RWPE2 (cell line): ENCODE measurements around the gene PTPRQ.

Experiments used
- ATAC-seq: fragments of 200-7000 bp; cut with Tn5 transposase; 3 replicates; pipeline ENCODE4 v1.9.1; 2021; ENCODE audit warnings: low read depth
- DNase-seq: peaks from one replicate; pipeline ENCODE4 v3.0.0-alpha.2; 2020; ENCODE audit warnings: low spot score
- H3K27ac ChIP-seq: fragments of 450-650 bp; 2 replicates; pipeline ENCODE4 v1.5.1; 2017; ENCODE audit warnings: mild to moderate bottlenecking; ENCODE audit not compliant: poor library complexity, severe bottlenecking
- H3K27me3 ChIP-seq: fragments of 250-450 bp; sonication (Bioruptor Pico); 2 replicates; pipeline ENCODE4 v1.5.1; 2021; ENCODE audit warnings: mild to moderate bottlenecking, moderate library complexity; ENCODE audit not compliant: insufficient read depth, poor library complexity, severe bottlenecking
- H3K36me3 ChIP-seq: fragments of 250-450 bp; sonication (Bioruptor Pico); 2 replicates; pipeline ENCODE4 v1.5.1; 2020; ENCODE audit warnings: low read depth, mild to moderate bottlenecking, moderate library complexity
- H3K4me1 ChIP-seq: fragments of 250-450 bp; sonication (Bioruptor Pico); 2 replicates; pipeline ENCODE4 v1.5.1; 2021; ENCODE audit warnings: mild to moderate bottlenecking, moderate library complexity; ENCODE audit not compliant: insufficient read depth, poor library complexity, severe bottlenecking
- H3K4me3 ChIP-seq: fragments of 250-450 bp; sonication (Bioruptor Pico); 2 replicates; pipeline ENCODE4 v1.5.1; 2021; ENCODE audit warnings: mild to moderate bottlenecking, moderate library complexity; ENCODE audit not compliant: severe bottlenecking
- H3K9me3 ChIP-seq: fragments of 250-450 bp; sonication (Bioruptor Pico); 2 replicates; pipeline ENCODE4 v1.5.1; 2021; ENCODE audit warnings: mild to moderate bottlenecking, moderate library complexity; ENCODE audit not compliant: severe bottlenecking
- CTCF ChIP-seq: fragments of 450-650 bp; IDR thresholded peaks from one replicate; pipeline ENCODE4 v1.5.1; 2017; ENCODE audit warnings: mild to moderate bottlenecking, moderate library complexity; ENCODE audit not compliant: poor library complexity, severe bottlenecking

The PTPRQ gene

GRCh38 chr12:80634903-80635302, 190.9 kb downstream of the PTPRQ start:
- ATAC-seq = no peak
- Histone ChIP-seq H3K27me3 (no peaks in the 10 kb centered on the region), H3K27ac (no peak overlapping the region), H3K4me3 (no peak overlapping the region), H3K9me3 (no peaks in the 10 kb centered on the region), H3K4me1 (no peaks in the 10 kb centered on the region), H3K36me3 (no peaks in the 10 kb centered on the region)
- DNase-seq = no peak
- TF ChIP-seq CTCF = no peak

- ATAC-seq (no peak), DNase-seq (no peak)
- H3K4me1 ChIP-seq = no peaks in the 10 kb centered on the region
- no peak overlapping the region for H3K4me3 ChIP-seq
- no peaks in the 10 kb centered on the region for H3K36me3 ChIP-seq
- no peaks in the 10 kb centered on the region for H3K9me3 ChIP-seq
- no peak overlapping the region for H3K27ac ChIP-seq
- H3K27me3 ChIP-seq = no peaks in the 10 kb centered on the region
- no peak for TF ChIP-seq CTCF
These were observed 192.8 kb downstream of the PTPRQ start for GRCh38 chr12:80636832-80637231.

GRCh38 chr12:80641936-80642335, 197.9 kb downstream of the PTPRQ start:
- TF ChIP-seq CTCF = no peak
- Histone ChIP-seq H3K36me3 (no peaks in the 10 kb centered on the region), H3K4me3 (no peak overlapping the region), H3K27ac (no peak overlapping the region), H3K4me1 (no peaks in the 10 kb centered on the region), H3K9me3 (no peaks in the 10 kb centered on the region), H3K27me3 (no peaks in the 10 kb centered on the region)
- ATAC-seq (no peak), DNase-seq (no peak)

GRCh38 chr12:80643961-80644360, 199.9 kb downstream of the PTPRQ start:
- no peaks in the 10 kb centered on the region for H3K9me3 ChIP-seq
- no peak overlapping the region for H3K4me3 ChIP-seq
- no peak for ATAC-seq
- no peak for DNase-seq
- H3K27ac ChIP-seq = no peak overlapping the region
- H3K36me3 ChIP-seq = no peaks in the 10 kb centered on the region
- H3K4me1 ChIP-seq = peaks cover 7% of the 10 kb centered on the region
- no peaks in the 10 kb centered on the region for H3K27me3 ChIP-seq
- no peak for TF ChIP-seq CTCF

- TF ChIP-seq CTCF = no peak
- ATAC-seq (peak; percentile 84), DNase-seq (no peak)
- Histone ChIP-seq H3K27ac (peak overlapping the region; percentile 14), H3K4me3 (no peak overlapping the region), H3K4me1 (peaks cover 10% of the 10 kb centered on the region), H3K9me3 (no peaks in the 10 kb centered on the region), H3K36me3 (no peaks in the 10 kb centered on the region), H3K27me3 (no peaks in the 10 kb centered on the region)
These were observed 204.8 kb downstream of the PTPRQ start for GRCh38 chr12:80648881-80649280.
